ENCODE measurements around the gene CHRDL2. TPM values are rescaled to one million over a fixed set of nuclear protein-coding genes. Genes with fewer than 3 reads are reported as not detected.
A peak's percentile ranks its signal among the peaks of the same experiment; 100 is the strongest.

CHRDL2 gene
- total RNA-seq, 1 donor from 2014 or later: 8.8 TPM

DNA sequence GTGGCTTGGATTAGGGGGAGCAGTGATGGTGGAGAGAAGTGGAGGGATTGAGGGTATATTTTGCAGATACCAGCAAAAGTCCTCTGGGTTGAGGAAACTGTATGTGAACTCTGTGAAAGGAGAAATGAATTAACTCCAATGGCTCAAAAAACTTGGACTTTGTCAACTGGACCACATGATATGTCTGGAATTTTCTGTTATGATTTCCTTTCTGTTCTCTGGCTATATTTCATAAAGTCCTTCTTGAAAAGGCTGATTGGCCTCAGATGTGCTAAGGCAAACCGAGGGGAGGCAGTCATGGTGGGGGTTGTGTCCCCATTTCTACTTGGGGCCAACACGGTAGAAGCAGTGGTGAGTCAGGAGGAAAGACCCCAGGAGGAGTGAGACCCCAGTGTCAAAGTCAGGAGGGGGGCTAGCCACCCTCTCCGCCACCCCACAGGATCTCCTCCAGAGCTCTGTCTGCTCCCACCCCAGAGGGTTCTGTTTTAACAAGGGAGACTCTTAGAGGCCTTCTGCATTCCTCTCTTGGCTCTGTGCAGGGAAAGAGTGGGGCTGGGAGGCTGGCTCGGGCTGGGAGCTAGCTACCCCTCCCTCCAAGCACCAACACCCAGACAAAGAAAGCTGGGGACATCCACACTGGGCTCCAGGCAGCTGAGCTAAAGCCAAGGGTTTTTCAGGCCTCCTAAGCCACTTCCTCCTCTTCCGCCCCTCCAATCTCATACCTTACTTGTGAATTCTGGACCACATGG is 13.8 kb downstream of the CHRDL2 start:
- ATAC-seq: no peak
- DNase-seq (ENCODE audit: low spot score): no peak

DNA sequence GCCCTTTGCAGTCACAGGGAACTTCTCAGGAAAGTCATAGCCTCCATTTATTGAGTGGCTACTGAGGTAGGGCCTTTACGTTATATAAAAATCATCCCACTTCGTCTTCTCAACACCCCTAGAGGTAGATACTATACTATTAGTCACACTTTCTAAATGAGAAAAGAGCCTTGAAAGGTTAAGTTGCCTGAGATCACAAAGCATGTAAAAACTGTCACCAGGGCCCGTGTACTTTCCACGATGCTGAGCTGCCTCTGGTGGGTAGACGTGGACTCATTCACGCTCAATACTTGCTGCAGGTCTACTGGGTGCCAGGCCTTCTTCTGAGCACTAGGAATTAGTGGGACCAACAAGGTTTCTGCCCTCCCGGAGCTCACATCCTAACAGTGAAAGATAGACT is 16.3 kb downstream of the CHRDL2 start:
- no peak for ATAC-seq
- no peak for DNase-seq (ENCODE audit: low spot score)

DNA sequence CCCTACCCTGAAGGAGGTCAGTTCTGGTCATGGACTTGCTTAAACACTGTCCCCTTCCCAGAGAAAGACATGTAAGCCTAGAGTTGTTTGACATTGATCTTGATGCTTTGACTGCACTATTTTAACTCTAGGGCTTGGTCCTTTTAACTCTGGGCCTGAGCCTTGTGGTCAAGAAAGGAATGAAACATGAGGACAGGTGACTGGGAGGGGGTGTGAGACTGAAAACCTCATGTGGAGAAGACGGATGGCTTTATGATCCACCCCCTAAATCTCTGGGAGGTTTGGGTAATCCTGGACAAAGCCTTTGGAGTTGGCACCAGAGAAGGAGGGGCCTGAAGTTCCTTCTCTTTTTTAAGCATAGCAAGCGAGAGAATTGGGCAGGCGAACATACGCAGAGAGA is 17.5 kb downstream of the CHRDL2 start:
- DNase-seq (ENCODE audit: low spot score): no peak
- ATAC-seq: no peak

- ATAC-seq (no peak), DNase-seq (ENCODE audit: low spot score) (no peak)
Observed at GRCh38 chr11:74710281-74710938, 20.8 kb downstream of the CHRDL2 start.

DNA sequence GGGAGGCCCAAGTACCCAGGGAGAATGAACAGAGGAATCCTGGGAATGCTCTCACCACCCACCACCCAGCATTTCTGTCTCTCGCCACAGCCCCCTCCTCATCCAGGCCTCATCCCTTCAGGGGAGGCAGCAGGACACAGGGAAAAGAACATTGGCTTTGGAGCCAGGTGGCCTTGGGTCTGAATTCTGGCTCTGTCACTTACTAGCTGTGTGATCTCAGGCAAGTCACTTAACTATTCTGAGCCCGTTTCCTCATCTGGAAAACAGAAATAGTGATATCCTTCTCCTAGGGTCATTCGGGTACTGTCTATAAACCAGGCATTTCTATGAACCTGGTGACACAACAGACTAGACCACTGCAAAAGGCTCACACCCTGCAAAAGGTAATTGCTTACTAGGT is 22.1 kb downstream of the CHRDL2 start:
- DNase-seq (ENCODE audit: low spot score) (no peak), ATAC-seq (no peak)

GRCh38 chr11:74707602-74708510 is 23.4 kb downstream of the CHRDL2 start:
- ATAC-seq (no peak), DNase-seq (ENCODE audit: low spot score) (no peak)

GRCh38 chr11:74707182-74707581 is 24.0 kb downstream of the CHRDL2 start:
- ATAC-seq (no peak), DNase-seq (ENCODE audit: low spot score) (no peak)

DNA sequence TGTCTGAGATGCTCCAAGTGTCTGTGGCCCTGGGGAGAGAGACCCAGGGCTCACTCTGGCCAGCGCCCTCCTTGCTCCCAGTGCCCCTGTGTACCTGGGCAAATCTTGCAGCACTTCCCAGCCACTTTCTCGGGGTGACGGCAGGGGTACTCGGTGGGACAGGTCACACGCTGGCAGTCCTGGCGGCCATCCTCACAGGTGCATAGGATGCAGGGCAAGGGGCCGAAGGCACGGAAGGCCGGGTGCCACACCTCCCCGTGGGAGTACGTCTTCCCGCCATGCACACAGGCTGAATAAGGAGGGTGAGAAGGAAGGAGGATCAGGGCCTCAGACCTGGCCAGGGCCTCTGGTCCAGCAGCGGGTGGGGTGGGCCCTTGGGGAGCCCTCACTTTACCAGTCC is 28.0 kb downstream of the CHRDL2 start:
- ATAC-seq: no peak

DNA sequence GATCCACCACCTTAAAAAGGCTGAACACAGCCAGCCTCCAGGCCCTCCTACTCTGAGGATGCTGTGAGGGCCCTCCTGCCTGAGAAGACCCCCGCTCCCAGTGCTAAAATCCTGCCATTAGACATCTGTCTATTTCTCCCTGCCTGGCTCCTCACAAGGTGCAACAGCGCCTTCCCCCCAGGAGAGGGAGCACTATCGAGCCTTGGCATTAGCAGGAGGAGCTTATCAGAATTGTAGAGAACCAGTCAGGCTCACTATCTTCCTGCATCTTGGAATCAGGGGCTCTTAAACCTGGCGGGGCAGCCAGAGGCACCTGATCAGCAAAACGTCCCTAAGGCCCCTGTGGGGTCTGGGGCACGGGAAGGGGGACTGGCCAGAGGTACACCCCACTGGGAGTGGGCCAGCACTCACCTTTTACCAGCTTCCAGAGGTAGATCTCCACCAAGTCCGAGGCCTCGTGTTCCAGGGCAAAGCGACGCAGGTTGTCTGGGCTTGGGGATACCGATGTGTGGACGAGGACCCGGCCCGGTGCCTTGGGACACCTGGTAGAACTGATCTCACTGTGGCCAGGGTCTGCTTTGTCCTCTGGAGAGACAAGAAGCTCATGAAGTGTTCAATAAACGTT is 28.7 kb downstream of the CHRDL2 start:
- peak; percentile 63 for DNase-seq (ENCODE audit: low spot score)
- ATAC-seq: peak; percentile 84

More for the DNA sequence above, 28.0 kb downstream of the CHRDL2 start:
- no peak for DNase-seq (ENCODE audit: low spot score)

DNA sequence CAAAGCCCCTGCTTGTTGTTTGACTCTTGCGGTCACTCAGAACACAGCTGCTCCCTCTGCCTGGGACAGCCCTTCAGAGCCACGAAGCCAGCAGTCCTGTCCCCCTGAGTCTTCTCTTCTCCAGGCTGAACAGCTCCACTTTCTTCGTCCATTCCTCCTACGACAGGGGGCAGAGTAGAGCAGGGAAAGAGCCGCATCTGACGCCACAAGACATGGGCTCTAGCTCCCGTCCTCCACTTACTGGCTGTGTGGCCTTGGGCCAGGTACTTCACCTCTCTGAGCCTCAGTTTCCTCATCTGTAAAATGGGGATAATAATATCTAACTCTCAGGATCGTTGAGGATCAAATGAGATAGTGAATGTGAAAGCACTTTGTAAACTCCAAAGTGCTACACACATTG is 29.9 kb downstream of the CHRDL2 start:
- no peak for DNase-seq (ENCODE audit: low spot score)
- no peak for ATAC-seq

GRCh38 chr11:74699615-74700396 is 31.4 kb downstream of the CHRDL2 start:
- DNase-seq (ENCODE audit: low spot score): no peak
- no peak for ATAC-seq

GRCh38 chr11:74697722-74698121 is 33.5 kb downstream of the CHRDL2 start:
- ATAC-seq: peak; percentile 42
- no peak for DNase-seq (ENCODE audit: low spot score)

- DNase-seq (ENCODE audit: low spot score): peak; percentile 90
- ATAC-seq: peak; percentile 90
Observed at GRCh38 chr11:74696939-74697675, 34.1 kb downstream of the CHRDL2 start.

DNA sequence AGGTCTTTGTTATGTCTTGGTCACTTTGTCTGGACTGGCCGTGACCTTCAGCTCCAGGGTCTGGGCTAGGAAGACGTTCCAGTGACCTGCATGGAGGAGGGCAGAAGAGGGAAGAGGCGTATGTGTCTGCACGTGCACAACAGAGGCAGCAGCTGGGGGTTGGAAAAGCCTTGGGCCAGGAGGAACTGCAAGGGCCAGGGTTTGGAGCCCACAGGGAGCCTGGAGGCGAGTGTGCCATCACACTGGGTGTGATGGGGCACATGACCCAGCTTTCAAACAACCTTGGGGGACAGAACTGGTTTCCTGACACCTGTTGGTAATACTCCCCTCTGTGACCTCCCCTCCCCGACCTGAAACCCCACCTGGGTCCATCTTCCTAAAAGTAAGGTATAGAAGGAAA is 34.7 kb downstream of the CHRDL2 start:
- DNase-seq (ENCODE audit: low spot score) (no peak), ATAC-seq (peak; percentile 24)

GRCh38 chr11:74695705-74696280 is 35.4 kb downstream of the CHRDL2 start:
- DNase-seq (ENCODE audit: low spot score) (no peak), ATAC-seq (no peak)

- DNase-seq (ENCODE audit: low spot score) (no peak), ATAC-seq (no peak)
Observed at GRCh38 chr11:74694136-74694930, 36.9 kb downstream of the CHRDL2 start.

DNA sequence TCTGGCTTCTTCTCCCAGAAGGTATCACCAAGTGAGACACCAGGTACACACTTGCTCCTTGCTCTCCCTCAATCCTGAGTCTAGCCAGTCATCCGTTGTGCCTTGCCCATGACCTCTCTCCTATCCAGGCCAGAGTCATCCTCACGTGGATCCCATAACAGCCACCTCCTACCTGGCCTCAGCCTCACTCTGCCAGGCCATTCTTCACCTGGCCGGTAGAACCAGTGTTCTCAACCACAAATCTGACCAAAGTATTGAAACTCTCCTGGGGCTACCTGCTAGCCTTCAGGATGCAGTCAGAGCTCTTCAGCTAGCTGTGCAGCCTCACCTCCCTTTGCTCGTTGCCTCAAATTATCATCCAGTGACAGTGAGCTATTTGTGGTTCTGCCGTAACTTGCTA is 37.7 kb downstream of the CHRDL2 start:
- no peak for DNase-seq (ENCODE audit: low spot score)
- no peak for ATAC-seq

- DNase-seq (ENCODE audit: low spot score) (no peak), ATAC-seq (no peak)
Observed at GRCh38 chr11:74691755-74692154, 39.5 kb downstream of the CHRDL2 start.

All from left lobe of liver (tissue), 2 donors.